NCI-H345 treated with DMSO at 0.1 percent for 48 hours (cell line): ENCODE results near the gene MGAT3.
A peak's percentile ranks its signal among the peaks of the same experiment; 100 is the strongest.

Experiments used
- DNase-seq: peaks from one replicate; lab custom pipeline; 2025; ENCODE audit not compliant: unreplicated experiment; lab: John Stamatoyannopoulos, UW

MGAT3 gene

DNA sequence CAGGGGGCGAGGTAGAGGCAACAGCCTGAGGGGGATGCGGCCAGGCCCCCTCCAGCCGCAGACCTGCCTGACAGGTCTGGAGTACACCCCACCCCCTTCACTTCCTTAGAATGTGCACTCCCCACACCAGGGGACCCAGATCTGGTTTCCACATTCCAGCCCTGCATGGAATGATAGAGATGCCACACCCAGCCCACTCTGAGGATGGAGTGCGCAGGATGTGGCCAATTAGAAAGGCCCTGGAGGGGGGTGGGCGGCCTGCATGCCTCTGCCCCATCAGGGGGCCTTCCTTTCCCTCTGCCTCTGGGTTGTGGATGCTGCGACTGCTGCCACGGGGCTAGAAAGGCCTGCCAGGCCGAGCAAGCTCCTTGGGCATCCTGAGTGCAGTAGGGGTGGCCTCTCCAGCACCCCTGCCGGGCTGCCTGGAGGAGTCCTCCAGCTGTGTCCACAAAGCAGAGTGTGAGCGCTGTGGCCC, 28.2 kb upstream of the MGAT3 start:
- peak; percentile 81 for DNase-seq

DNA sequence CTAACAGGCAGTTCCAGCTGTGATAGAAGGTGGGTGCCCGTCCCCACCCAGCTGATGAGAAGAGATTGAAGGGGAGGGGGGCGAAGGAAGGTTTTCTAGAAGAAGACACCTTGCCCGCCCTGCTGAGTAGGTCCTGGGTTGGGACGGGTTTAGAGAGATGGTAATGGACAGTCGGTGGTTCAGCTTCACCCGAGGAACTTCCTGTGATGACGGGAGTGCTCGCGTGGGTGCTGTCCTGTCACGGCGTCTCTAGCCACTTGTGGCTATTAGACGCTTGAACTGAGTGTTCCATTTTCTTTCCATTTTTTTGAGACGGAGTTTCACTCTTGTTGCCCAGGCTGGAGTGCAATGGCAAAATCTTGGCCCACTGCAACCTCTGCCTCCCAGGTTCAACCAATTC, 27.6 kb upstream of the MGAT3 start:
- DNase-seq, result no peak

DNA sequence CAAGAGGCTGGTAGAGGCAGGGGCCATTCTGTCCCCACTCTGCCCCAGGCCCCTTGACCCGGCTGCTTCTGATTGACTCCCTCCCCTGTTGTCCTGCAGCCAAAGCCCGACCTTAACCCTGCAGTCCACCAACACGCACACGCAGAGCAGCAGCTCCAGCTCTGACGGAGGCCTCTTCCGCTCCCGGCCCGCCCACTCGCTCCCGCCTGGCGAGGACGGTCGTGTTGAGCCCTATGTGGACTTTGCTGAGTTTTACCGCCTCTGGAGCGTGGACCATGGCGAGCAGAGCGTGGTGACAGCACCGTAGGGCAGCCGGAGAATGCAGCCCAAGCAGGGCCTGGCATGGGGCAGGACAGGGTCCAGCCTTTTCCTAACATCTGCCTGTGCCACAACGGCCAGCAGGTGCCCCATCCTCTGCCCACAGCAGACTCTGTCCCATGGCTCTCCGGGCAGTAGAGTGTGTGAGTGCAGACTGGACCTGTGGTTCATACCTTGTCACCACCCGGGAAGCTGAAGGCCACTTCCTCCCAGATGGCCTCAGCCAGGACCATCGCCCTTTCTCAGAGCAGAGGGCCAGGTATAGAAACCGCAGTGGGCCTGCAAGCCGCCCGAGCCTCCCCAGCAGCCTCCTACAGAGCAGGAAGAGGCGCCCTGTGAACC, 26.8 kb upstream of the MGAT3 start:
- no peak for DNase-seq

DNA sequence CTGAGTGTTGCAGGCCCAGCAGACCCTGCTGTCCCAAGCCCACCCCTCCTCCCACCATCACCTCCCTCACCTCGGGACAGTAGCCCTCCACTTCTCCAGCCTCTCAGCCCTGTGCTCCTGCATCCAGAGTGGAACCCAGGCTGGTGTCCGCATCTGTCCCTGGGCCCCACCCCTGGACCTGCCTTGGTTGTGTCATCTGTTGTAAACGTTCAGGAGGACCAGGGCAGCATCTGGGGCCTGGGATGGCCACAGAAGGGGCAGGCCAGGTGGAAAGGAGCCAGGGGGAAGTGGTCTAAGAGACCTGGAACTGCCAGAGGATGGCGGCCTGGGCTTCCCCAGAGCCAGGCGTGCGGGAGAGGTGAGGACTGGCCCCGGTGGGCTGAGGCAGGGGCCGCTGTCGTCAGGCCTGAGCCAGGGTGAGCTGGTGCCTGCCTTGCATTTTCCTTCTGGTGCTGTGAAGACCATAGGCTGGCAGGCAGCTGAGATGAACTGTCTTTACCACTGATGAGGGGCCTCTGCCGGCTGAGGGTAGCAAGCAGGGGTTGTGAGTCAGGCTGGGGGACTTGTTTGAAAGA, 26.1 kb upstream of the MGAT3 start:
- no peak for DNase-seq

DNA sequence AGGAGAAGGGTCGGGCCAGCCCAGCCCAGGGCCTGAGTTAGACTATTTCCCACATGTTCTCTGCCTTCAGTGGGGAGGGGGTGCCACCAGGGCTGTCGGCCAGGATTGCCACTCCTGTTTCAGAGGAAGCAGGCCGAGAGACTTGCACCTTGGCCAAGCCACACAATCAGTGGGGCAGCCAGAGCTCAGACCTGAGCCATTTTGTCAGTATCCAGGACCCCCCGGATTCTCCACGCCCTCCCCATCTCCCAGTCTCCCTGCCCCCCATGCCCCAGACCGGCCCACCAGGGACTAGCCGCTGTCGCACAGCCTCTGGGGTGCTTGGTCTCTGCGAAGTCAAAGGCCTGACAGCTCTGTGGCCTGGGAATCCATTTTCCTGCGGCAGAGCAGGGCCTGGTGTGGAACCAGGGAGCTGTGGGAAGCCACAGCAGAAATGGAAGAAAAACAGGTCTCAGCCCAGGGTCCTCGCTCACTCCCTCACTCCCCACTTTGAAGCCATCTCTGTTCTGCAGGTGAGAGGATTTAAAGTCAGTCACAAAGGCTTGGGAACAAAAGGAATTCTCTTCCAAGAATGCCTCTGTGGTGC, 25.5 kb upstream of the MGAT3 start:
- no peak for DNase-seq

DNA sequence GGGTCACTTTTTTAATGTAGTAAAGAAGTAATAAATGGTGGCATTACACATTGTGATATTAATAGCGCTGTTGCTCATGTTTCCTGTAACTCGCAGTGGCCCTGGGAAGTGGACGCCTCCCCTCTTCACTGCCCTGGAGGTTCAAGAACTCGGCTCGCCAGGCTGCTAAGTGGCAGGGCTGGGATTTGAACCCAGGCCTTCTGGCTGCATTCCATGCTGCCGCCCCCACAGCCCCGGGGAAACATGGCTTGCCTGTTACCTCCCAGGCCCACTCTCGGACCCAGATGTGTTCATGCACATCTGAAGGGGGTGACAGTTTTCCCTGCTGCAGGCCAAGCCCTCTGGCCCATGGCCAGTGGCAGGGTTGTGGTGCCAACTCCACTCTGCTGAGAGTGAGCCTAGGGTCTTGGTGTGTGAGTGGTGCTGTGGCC, 25.0 kb upstream of the MGAT3 start:
- no peak for DNase-seq

DNA sequence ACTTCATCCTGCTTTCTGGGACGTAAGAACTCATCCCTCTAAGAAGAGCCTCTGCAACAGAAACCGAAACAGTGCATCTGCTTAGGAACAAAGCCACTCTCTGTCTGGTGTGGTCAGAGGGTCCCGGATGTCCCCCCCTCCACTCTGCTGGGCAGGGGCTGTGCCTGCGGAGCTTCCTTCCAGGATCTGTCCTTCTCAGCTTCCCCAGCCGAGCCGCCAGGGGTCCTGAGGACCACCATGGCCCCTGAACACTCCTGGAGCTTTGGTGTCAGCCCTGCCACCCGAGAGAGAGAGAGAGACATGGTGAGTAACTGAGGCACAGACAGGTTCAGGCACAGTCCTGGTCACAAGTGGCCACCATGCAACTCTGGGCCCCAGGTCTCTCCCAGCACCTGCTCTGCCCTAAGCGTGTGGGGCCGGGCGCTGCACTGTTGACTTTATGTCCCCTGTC, 24.4 kb upstream of the MGAT3 start:
- no peak for DNase-seq

DNA sequence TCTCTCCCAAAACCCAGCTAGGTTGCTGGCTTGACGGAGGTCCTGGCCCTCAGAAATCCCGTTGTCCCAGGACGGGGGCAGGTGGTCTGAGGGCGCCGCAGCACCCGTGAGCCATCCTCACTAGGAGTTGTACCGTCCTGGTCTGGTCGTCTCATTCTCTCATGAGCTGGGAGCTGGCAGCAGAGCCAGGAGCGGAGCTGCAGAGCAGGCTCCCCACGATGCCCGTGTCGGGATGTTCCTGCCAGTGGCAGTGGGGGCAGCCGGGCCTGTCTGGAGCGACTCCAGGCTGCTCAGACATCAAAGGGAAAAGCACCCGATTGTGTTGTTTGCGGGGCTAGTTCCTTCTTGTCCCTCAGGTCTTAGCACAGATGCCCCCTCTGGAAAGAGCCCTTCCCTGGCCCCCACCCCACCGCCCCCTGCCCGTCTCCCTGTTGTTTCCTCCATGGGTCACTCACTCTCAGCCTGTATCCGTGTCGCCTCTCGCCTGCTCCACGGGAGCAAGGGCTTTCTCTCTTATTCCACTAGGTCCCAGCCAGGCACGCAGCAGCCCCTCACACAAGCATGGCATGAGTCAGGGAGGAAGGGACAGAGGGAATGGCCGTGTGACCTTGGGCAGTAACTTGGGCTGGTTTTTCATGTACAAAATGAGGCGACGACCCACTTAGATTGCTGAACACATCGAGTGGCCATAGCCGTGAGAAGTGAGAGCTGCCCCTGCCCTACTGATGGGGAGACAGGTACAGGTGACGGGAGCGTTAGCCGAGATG, 23.2 kb upstream of the MGAT3 start:
- no peak for DNase-seq

GRCh38 chr22:39434243-39434653, 22.6 kb upstream of the MGAT3 start:
- no peak for DNase-seq

- no peak for DNase-seq
Measured at GRCh38 chr22:39434721-39435120, 22.1 kb upstream of the MGAT3 start.

- DNase-seq, result no peak
Measured at GRCh38 chr22:39435616-39436015, 21.2 kb upstream of the MGAT3 start.

DNA sequence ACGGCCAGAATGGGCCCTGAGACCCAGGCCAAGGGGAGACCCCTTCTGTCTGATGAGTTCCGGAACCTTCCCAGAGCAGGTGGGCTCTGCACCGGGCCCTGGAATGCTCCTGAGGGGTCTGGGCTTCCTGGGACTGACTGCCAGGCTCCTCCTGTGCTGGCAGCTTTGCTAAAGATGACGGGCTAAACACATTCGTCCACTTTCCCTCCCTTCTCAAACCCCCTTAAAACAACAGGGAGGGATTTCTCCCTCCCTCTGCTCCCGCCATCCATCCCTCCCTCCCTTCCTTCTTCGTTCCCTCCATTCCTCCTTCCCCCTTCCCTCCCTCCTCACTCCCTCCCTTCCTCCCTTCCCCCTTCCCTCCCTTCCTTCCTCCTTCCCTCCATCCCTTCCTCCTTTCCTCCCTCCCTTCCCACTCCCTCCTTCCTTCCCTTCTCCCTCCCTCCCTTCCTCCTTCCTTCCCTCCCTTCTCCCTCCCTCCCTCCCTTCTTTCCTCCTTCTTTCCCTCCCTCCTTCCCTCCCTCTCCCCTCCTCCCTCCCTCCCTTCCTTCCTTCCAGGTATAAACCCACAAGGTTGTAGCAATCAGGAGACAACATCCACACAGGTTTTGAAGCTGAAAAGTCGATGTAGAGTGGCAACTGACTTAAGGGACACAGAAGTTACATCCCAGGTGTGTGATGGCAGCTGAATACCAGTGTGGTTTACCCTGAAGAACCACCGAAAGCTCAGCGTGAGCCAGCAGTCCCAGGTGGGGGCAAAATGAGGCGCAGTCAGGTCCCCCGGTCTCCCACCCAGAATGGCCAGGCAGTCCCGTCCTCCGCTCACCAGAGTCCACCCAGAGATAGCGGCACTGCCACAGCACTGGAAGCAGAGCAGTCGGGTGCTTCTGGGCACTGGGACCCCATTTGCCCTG, 18.8 kb upstream of the MGAT3 start:
- DNase-seq, result no peak

DNA sequence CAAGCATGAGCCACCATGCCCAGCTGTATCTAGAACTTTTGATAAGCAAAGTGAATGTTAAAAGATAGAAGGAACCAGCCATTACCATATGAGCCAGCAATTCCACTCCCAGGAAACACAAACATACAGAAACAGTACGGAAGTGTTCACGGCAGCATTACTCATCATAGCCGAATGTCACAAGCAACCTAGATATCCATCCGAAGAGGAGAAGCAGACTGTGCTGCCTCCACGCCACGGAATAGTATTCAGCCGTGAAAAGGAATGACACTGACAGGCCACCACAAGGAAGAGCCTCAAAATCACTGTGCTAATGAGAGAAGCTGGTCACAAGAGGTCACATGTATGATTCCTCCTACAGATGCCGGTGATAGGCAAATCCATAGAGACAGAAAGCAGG, 17.6 kb upstream of the MGAT3 start:
- no peak for DNase-seq

- DNase-seq, result no peak
Measured at GRCh38 chr22:39443398-39443797, 13.4 kb upstream of the MGAT3 start.

GRCh38 chr22:39444247-39444800, 12.5 kb upstream of the MGAT3 start:
- DNase-seq, result no peak

GRCh38 chr22:39444937-39445465, 11.8 kb upstream of the MGAT3 start:
- no peak for DNase-seq

GRCh38 chr22:39445678-39446077, 11.1 kb upstream of the MGAT3 start:
- no peak for DNase-seq

DNA sequence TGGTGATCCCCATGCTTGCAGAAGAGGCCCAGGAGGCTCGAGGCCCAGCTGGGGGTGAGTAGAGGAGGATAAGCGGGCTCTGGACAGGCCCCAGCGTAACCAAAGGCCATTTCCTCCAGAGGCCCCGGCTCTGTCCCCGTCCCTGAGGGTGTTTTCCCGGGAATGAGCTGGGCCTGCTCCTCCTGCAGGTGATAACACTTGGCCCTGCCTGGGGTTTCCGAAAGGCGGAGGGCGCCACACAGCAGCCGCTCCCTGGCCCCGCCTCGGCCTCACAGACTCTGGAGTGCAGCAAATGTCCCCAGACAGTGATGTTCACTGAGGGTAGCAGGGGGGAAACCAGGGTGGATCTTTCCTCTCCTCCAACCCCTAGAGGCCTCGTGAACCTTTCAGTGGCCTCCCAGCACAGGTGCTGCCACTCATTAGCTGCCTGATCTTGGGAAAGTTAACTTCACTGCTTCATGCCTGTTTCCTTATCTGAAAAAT, 10.5 kb upstream of the MGAT3 start:
- DNase-seq, result no peak

- no peak for DNase-seq
Measured at GRCh38 chr22:39448205-39449054, 8.4 kb upstream of the MGAT3 start.
